B cell (primary cell): ENCODE results near the gene TBC1D2.

ENCODE experiments used
- CTCF ChIP-seq: fragments of 200-600 bp; IDR thresholded peaks from one replicate; pipeline ENCODE4 v1.8.0; 2022; ENCODE audit warnings: antibody characterized with exemption, mild to moderate bottlenecking
- EZH2 ChIP-seq: IDR thresholded peaks from 2 replicates; pipeline ENCODE4 v1.6.1; 2012; ENCODE audit warnings: borderline replicate concordance, low read depth, mild to moderate bottlenecking, moderate library complexity, low read length; ENCODE audit not compliant: insufficient read depth, poor library complexity, severe bottlenecking

GRCh38 chr9:98185021-98185567 lies 70.4 kb downstream of the TBC1D2 start:
- TF ChIP-seq CTCF (no peak), EZH2 (no peak)
